NB4 (cell line): ENCODE measurements around the gene NOP9.

Source experiments
- DNase-seq: peaks from one replicate; pipeline ENCODE4 v3.0.0; 2010; ENCODE audit warnings: low read depth
- H3K4me3 ChIP-seq: one replicate; pipeline ENCODE4 v1.5.1; 2011; ENCODE audit warnings: mild to moderate bottlenecking, low read depth, low read length, moderate library complexity
- MYC ChIP-seq: IDR thresholded peaks from 2 replicates; pipeline ENCODE4 v1.6.1; 2011; ENCODE audit warnings: low read depth, low read length
- POLR2A ChIP-seq: IDR thresholded peaks from 2 replicates; pipeline ENCODE4 v1.6.1; 2011; ENCODE audit warnings: mild to moderate bottlenecking; ENCODE audit not compliant: insufficient read length; ENCODE audit errors: extremely low read depth
- TF ChIP-seq, protein P1 (sequence below): IDR thresholded peaks from 2 replicates; pipeline ENCODE4 v1.6.1; 2011; ENCODE audit warnings: low read depth, low read length
- TF ChIP-seq, protein P2 (sequence below): IDR thresholded peaks from one replicate; pipeline ENCODE4 v1.5.1; 2012; ENCODE audit warnings: low read depth, low read length

Gene NOP9

DNA sequence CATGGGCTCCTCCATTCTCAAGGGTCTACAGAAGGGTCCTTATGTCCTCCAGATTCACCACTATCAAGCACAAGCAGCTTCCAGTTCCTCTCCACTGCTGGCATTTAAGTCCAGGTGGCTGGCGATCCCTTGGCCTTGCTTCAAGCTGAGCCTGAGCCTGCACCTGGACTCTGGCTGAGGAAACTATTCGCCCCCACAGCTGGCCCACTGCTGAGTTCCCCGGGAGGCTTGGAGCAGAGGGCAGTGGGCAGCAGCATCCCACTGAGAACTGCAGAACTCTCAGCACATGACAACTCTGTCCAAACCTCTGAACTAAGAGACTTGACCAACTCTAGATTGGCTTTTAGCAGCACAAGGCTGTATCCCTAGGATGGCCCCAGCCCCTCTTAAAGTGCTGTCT, 16.9 kb upstream of the NOP9 start:
- TF ChIP-seq, protein P1, sequence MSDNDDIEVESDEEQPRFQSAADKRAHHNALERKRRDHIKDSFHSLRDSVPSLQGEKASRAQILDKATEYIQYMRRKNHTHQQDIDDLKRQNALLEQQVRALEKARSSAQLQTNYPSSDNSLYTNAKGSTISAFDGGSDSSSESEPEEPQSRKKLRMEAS = no peak
- TF ChIP-seq POLR2A (no peak), MYC (no peak)
- TF ChIP-seq, protein P2, sequence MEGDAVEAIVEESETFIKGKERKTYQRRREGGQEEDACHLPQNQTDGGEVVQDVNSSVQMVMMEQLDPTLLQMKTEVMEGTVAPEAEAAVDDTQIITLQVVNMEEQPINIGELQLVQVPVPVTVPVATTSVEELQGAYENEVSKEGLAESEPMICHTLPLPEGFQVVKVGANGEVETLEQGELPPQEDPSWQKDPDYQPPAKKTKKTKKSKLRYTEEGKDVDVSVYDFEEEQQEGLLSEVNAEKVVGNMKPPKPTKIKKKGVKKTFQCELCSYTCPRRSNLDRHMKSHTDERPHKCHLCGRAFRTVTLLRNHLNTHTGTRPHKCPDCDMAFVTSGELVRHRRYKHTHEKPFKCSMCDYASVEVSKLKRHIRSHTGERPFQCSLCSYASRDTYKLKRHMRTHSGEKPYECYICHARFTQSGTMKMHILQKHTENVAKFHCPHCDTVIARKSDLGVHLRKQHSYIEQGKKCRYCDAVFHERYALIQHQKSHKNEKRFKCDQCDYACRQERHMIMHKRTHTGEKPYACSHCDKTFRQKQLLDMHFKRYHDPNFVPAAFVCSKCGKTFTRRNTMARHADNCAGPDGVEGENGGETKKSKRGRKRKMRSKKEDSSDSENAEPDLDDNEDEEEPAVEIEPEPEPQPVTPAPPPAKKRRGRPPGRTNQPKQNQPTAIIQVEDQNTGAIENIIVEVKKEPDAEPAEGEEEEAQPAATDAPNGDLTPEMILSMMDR = no peak
- DNase-seq = no peak
- H3K4me3 ChIP-seq = no peak overlapping the region

DNA sequence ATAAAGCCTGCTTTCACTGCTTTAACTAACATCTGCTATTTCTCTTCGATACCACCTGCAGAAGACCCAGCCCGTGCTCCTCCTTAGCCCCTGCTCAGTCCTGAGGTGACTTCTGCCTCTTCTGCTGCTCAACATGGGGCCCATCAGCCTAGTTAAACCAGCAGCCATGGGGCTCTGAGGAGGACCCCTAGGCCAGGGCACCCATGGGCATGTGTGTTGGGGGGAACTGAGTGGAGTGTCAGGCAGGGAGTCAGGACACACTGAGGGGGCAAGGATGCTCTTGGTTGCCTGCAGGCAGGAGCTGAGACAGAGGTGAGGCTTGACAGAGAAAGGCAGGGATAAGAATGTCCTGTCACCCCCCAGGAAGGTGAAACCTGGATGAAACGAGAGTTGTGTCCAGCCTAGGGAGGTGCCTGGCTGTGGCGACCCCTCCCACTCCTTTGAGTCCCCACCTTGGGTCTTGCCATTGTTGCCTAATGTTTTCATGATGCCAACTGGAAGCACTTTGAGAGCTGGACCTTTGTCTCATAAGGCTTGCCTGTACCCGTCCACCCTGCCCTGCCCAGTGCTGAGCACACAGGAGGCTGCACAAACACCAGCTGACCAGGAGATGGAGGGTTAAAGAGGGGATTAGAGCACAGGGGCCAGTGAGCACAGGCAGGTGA, 15.7 kb upstream of the NOP9 start:
- no peak overlapping the region for H3K4me3 ChIP-seq
- DNase-seq = no peak
- TF ChIP-seq, protein P1 = no peak
- TF ChIP-seq, protein P2 = no peak
- TF ChIP-seq POLR2A = no peak
- TF ChIP-seq MYC = no peak

DNA sequence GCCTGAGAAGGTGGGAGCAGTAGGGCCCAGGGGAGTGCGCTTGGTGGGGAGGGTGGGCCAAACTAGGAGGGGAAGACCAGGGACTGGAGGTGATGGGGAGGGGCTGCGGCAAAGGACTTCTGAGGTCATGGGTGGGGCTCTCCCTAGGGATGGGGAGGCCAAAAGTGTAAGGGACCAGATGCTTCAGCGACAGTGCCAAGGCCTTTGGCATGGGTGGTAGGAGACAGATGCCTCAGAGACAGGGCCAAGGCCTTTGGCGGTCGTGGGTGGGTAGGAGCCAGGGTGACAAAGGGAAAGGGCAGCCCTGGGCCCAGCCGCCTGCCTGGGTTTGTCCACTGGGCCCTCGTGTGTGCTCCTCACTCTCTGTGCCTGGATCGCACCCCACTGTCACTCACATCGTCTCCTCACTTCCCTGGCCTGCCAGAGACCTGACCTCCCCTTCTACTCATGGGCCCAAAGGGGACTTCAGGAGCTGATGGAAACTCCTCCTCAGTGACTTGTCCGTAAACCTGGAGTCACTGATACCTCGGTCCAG, 15.1 kb upstream of the NOP9 start:
- no peak overlapping the region for H3K4me3 ChIP-seq
- TF ChIP-seq, protein P2 = no peak
- TF ChIP-seq, protein P1 = no peak
- TF ChIP-seq POLR2A (no peak), MYC (no peak)
- DNase-seq = no peak

DNA sequence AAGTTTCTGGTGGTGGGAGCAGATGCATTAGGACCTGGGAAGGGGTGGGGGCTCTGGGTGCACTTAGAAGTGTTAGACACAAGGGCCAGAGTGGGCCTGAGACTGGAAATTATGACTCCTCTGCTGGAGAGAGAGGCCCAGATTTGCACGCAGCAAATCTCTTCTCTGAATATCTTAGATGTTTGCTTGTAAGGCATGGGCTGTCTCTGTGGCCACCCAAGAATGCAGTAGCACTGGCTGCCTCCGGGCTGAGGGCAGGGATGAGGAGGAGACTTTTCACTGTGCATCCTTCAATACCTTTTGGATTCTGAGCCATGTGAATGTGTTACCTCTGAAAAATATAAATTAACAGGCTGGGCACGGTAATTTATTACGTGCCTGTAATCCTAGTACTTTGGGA, 14.3 kb upstream of the NOP9 start:
- H3K4me3 ChIP-seq = no peak overlapping the region
- TF ChIP-seq POLR2A (no peak), MYC (no peak)
- TF ChIP-seq, protein P1 = no peak
- TF ChIP-seq, protein P2 = no peak

DNA sequence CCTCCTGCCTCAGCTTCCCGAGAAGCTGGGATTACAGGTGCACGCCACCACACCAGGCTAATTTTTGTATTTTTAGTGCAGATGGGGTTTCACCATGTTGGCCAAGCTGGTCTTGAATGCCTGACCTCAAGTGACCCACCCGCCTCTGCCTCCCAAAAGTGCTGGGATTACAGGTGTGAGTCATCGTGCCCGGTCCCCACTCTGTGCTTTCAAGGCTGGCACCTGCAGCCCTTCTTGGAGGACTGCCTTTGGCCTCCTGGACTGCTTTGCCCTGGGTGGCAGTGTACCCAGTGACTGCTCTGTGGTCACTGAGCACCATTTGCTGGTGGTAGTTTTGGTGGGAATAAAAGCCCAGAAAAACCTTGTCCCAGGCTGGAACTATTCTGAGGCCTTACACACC, 12.7 kb upstream of the NOP9 start:
- TF ChIP-seq MYC (no peak), POLR2A (no peak)
- TF ChIP-seq, protein P2 = no peak
- TF ChIP-seq, protein P1 = no peak
- DNase-seq = no peak

More for the DNA sequence above, 14.3 kb upstream of the NOP9 start:
- DNase-seq = no peak

More for the DNA sequence above, 12.7 kb upstream of the NOP9 start:
- H3K4me3 ChIP-seq = no peak overlapping the region
